Prostate gland (tissue), 1 donor: ENCODE results near the gene SLC38A5.

Experiments used
- POLR2A ChIP-seq: fragments of 450-650 bp; IDR thresholded peaks from one replicate; pipeline ENCODE4 v1.6.1; 2016; ENCODE audit warnings: antibody characterized with exemption, mild to moderate bottlenecking
- POLR2AphosphoS5 ChIP-seq: sonication (generic); formaldehyde crosslinking; IDR thresholded peaks from one replicate; pipeline ENCODE4 v1.6.1; 2017; ENCODE audit warnings: antibody characterized with exemption

GRCh38 chrX:48487362-48487798 lies 17.3 kb upstream of the SLC38A5 start:
- TF ChIP-seq POLR2A (no peak), POLR2AphosphoS5 (no peak)
